ENCODE measurements around the gene ZNF346. TPM values are rescaled to one million over a fixed set of nuclear protein-coding genes. Genes with fewer than 3 reads are reported as not detected.

The ZNF346 gene
- total and polyA plus RNA-seq, 8 donors = 4.5 to 10.4 (median 7.6) TPM

DNA sequence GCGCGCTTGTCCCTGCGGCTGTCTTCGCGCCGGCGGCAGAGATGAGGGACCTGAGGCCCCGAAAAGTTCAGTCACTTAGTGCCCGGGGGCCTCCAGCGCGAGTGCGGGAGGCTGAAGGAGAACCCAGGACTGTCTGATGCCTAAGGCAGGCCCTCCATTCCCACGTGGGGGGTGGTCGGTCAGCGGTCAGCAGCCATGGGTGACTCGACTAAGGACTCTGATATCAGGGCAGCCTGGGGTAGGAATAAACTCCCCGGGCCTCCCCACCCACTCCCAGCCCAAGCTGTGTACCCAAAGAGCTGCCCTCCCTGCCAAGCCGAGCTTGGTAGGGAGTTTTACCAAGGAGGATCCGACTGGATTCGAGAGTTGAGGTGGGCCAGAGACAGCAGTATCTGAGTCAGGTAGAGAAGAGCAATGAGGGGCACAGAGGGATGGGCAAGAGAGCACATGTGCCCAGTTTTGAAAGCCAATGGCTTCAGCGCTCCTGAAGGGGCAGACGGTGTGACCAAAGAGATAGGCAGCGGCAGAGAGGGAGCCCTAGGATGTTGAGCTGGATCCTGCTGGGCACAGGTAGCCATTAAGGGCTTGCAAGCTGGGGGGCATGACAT is 65.0 kb downstream of the ZNF346 start:
- intact Hi-C loops (cut with DNase I) = no loop called here
- TF ChIP-seq, protein P1, sequence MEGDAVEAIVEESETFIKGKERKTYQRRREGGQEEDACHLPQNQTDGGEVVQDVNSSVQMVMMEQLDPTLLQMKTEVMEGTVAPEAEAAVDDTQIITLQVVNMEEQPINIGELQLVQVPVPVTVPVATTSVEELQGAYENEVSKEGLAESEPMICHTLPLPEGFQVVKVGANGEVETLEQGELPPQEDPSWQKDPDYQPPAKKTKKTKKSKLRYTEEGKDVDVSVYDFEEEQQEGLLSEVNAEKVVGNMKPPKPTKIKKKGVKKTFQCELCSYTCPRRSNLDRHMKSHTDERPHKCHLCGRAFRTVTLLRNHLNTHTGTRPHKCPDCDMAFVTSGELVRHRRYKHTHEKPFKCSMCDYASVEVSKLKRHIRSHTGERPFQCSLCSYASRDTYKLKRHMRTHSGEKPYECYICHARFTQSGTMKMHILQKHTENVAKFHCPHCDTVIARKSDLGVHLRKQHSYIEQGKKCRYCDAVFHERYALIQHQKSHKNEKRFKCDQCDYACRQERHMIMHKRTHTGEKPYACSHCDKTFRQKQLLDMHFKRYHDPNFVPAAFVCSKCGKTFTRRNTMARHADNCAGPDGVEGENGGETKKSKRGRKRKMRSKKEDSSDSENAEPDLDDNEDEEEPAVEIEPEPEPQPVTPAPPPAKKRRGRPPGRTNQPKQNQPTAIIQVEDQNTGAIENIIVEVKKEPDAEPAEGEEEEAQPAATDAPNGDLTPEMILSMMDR (IDR thresholded peaks at IDR 0.05) = no peak
- ATAC-seq = peak in 1 of 4 donors; percentile 2
- H3K27me3 ChIP-seq = no peaks in the 10 kb centered on the region
- H3K27ac ChIP-seq = peak overlapping the region; percentile 53 to 84 (median 68)
- no peak for FAIRE-seq
- no peaks in the 10 kb centered on the region for H3K4me1 ChIP-seq
- no peak for DNase-seq
- peak overlapping the region; percentile 4 to 53 (median 32) for H3K4me3 ChIP-seq
- 14 to 16% methylated on average over 23 of the region's 23 CpGs for WGBS, 2 donors
- H3K36me3 ChIP-seq = peaks cover 0 to 11% (median 0%) of the 10 kb centered on the region in 3 donors
- no peaks in the 10 kb centered on the region for H3K9me3 ChIP-seq

DNA sequence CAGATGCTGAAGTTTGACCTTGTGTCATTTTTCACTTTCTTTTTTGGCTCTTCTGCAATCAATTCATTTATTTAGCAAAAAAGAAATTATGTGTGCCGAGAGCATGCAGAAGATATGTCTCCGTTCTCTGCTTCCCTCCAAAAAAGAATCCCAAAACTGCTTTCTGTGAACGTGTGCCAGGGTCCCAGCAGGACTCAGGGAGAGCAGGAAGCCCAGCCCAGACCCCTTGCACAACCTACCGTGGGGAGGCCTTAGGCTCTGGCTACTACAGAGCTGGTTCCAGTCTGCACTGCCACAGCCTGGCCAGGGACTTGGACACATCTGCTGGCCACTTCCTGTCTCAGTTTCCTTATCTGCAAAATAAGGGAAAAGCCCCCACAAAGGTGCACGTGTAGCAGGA is 66.6 kb downstream of the ZNF346 start:
- H3K4me1 ChIP-seq = no peaks in the 10 kb centered on the region
- H3K27me3 ChIP-seq = no peaks in the 10 kb centered on the region
- 42 to 54% methylated on average over 5 of the region's 5 CpGs for WGBS, 2 donors
- TF ChIP-seq, protein P1 (IDR thresholded peaks at IDR 0.05) = no peak
- no peak for ATAC-seq
- no peak for DNase-seq
- intact Hi-C loops (cut with DNase I) = no loop called here
- FAIRE-seq = no peak
- H3K36me3 ChIP-seq = peaks cover 0 to 20% (median 0%) of the 10 kb centered on the region in 3 donors
- peak overlapping the region in 1 of 4 donors; percentile 33 for H3K27ac ChIP-seq
- no peaks in the 10 kb centered on the region for H3K9me3 ChIP-seq
- peak overlapping the region in 2 of 4 donors; percentile 3 to 53 for H3K4me3 ChIP-seq

DNA sequence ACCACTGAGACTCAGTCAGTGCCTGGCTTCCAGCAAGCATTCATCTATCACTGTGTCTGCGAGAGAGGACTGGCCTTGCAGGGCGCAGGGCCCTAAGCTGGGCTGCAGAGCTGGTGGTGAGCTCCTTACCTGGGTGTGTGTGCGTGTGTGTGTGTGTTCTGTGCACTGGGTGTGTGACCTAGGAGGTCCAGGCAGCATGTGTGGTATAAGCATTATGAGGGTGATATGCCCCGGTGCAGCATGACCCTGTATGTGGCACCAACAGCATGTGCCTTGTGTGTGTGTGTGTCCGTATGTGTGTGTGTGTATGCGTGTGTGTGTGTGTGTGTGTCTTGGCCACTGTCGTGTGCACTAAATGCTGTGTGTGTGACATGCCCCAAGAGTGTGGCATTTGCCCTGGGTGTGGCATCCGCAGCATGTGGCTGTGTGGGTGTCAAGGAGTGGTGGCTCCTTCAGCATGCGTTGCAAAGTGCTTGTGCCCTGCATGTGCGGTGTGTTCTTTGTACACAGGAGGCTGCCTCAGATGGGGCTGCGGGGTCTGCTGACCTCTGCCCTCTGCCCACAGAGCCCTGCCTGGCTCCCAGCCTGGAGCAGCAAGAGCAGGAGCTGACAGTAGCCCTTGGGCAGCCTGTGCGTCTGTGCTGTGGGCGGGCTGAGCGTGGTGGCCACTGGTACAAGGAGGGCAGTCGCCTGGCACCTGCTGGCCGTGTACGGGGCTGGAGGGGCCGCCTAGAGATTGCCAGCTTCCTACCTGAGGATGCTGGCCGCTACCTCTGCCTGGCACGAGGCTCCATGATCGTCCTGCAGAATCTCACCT is 67.5 kb downstream of the ZNF346 start:
- Histone ChIP-seq H3K4me3 (peak overlapping the region in 1 of 4 donors; percentile 53), H3K36me3 (peaks cover 0 to 20% (median 0%) of the 10 kb centered on the region in 3 donors), H3K4me1 (peaks cover 0 to 3% (median 2%) of the 10 kb centered on the region in 3 donors), H3K9me3 (no peaks in the 10 kb centered on the region), H3K27ac (no peak overlapping the region), H3K27me3 (no peaks in the 10 kb centered on the region)
- ATAC-seq (no peak), DNase-seq (no peak), FAIRE-seq (no peak)
- TF ChIP-seq, protein P1 (IDR thresholded peaks at IDR 0.05) = no peak
- 63 to 68% methylated on average over 21 of the region's 21 CpGs for WGBS, 2 donors
- intact Hi-C loops (cut with DNase I) = loop anchor here in 1 of 3 donors (10.0 kb wide), 1 partner anchor 425 kb away; no protein-coding TSS in a partner anchor

DNA sequence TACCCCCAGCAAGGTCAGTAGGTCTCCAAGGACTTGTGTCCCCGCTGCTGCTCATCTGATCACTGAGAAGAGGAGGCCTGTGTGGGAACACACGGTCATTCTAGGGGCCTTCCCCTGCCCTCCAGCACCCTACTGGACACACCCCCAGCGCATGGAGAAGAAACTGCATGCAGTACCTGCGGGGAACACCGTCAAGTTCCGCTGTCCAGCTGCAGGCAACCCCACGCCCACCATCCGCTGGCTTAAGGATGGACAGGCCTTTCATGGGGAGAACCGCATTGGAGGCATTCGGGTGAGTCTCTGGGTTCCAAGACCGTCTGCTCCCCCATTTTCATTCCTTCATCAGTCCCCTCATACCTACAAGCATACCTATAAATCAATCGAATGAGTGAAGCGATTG is 68.3 kb downstream of the ZNF346 start:
- ATAC-seq (no peak), DNase-seq (no peak), FAIRE-seq (no peak)
- intact Hi-C loops (cut with DNase I) = loop anchor here in 1 of 3 donors (10.0 kb wide), 1 partner anchor 426 kb away; no protein-coding TSS in a partner anchor
- no peak overlapping the region for H3K4me3 ChIP-seq
- no peaks in the 10 kb centered on the region for H3K27me3 ChIP-seq
- no peak overlapping the region for H3K27ac ChIP-seq
- peaks cover 0 to 20% (median 0%) of the 10 kb centered on the region in 3 donors for H3K36me3 ChIP-seq
- TF ChIP-seq, protein P1 (IDR thresholded peaks at IDR 0.05) = no peak
- H3K4me1 ChIP-seq = peaks cover 0 to 6% (median 6%) of the 10 kb centered on the region in 3 donors
- H3K9me3 ChIP-seq = no peaks in the 10 kb centered on the region
- WGBS, 2 donors = 79 to 81% methylated on average over 13 of the region's 13 CpGs

All from pancreas (tissue), 10 donors.